NCI-H526 (cell line): Measurements from ENCODE around the gene GAREM2.

Experiments
- DNase-seq, 2 experiments: peaks; one replicate each; lab custom pipeline; 2025; lab: John Stamatoyannopoulos, UW

Gene GAREM2

GRCh38 chr2:26187537-26188104 lies 14.7 kb downstream of the GAREM2 start:
- peak in 1 of 2 experiments; percentile 4 for DNase-seq

DNA sequence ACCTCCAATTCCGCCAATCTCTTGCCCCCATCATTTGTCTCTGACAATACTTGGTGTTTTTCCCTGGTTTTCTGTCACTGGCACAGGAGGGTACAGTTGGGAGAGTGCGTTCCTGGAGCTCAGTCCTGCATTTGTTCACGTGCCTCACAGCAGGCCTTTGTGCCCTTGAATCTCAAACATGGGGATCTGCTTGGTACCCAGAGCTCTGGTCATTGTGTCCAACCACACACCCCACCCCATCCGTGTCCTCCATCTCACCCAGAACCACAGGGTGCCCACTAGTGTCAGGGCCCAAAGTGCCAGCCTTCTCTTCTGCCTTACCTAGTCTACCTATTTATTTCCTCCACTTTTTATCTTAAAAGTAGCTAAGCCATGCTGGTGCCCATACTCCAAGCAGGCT lies 16.2 kb downstream of the GAREM2 start:
- DNase-seq = no peak

DNA sequence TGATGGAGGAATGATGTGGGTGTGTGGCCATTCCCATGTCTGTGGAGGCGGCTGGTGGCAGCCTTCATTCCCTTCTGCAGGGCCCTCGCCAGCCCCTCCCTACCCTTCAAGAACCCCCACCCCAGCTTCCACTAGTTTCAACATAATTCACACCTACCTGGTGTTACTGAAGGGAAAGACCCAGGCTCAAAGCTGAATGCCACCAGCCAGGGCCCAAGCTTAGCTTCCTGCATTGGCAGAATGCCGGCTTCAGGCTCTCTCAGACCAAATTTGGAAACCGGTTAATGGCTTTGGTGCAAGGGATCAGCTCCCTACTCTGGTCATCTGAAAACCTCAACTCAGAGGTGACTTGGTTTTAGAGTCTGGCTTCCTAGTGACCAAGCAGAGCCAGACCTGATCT lies 16.9 kb downstream of the GAREM2 start:
- no peak for DNase-seq

DNA sequence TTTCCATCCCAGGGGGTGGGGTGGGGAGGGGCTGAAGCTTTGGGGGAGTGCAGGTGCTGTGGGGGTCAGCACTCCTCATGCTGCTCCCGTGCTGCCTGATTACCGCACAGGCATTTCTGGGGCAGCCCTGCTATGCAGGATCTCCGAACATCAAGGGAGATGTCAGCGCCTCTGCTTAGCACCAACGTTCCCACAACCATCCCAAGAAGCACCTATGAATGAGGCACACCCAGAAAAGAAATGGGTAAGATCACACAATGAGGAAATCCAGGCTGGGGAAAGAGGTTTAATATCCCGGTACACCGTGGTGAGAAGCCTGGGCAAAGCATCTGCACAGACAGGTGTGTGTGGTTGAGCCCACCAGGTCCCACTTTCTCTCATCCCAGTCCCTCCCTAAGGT lies 17.5 kb downstream of the GAREM2 start:
- DNase-seq = no peak

GRCh38 chr2:26191316-26192159 lies 18.6 kb downstream of the GAREM2 start:
- DNase-seq = no peak

DNA sequence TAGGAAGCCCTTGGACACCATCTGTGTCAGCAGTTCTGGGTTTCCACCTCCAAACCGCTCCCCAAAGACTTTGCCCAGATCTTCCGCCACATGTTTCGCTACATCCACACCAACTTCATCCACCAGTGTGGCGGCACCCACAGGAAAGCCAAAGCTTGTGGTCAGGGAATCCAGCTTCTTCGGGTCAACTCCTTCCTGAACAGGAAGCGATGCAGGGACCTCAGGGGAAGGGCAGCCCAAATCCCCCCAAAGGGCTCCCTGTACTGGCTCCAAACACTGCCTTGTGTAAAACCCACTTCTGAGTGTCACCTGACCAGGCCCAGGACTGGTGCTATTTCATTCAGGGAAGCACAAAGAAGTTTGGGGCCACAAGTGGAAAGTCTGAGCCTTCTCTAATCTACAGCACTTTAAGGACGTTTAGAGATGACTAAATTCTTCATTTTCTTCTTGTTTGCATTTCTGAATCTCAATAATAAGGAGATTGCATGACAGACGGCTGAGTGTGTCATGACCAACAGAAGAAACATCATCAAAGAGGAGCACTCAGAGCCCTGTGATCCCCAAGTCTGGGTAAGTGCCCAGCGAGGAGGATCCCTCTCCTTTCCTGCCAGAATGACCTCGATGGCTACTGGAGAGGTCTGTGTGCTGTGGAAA lies 20.8 kb downstream of the GAREM2 start:
- DNase-seq = no peak

GRCh38 chr2:26195040-26195984 lies 22.4 kb downstream of the GAREM2 start:
- peak in 1 of 2 experiments; percentile 29 for DNase-seq

DNA sequence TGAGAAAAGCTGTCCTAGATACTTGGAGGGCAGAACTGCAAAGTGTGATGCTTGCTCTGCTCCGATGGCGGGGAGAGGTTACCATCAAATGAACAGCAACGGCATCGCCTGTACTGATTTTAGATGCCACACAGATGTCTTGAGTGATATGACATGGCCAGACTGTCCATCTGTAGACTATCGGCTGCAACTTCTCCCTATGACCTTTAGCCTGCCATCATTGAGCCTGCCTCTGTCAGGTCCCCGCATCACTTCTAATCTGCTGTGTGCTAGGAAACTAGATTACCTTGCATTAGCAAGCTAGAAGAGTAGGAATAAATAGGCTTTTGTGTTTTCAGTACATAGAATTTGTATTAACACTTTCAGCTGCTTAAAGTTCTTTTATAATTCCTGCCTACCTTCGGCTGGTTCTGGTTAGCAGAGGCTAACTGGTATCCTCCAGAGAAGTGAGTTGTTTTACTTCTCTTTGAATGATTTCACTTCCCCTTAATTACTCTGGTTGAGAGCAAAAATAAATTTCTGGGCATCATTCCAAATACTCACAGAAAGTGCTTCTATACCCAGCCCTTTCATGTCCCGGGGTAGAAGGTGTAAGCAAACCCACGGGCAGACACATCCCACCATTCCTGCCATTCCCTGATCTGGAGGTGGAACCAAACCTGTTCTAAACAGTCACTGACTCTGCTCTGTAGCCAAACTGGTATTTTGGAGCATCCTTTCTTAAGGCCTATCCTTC lies 24.0 kb downstream of the GAREM2 start:
- DNase-seq = no peak

GRCh38 chr2:26197516-26197915 lies 24.6 kb downstream of the GAREM2 start:
- DNase-seq = no peak

GRCh38 chr2:26202981-26203490 lies 30.1 kb downstream of the GAREM2 start:
- no peak for DNase-seq

DNA sequence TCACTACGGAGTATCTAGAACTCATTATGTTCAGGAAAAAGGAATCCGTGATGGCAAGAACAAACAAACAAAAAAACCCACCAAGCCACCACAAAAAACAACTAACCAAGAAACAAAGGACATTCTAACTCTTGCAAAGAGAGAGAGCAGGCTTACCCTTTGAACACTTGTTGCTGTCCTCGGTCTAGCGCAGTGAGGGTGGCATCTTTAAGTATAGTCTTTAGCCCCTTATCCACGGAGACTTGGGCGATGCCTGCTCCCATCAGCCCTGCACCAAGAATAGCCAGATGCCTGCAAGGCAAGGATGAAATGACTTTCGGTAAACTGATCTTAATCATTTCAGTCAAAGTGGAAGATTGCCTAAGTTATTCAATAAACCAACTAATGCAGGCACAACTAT lies 31.0 kb downstream of the GAREM2 start:
- no peak for DNase-seq

DNA sequence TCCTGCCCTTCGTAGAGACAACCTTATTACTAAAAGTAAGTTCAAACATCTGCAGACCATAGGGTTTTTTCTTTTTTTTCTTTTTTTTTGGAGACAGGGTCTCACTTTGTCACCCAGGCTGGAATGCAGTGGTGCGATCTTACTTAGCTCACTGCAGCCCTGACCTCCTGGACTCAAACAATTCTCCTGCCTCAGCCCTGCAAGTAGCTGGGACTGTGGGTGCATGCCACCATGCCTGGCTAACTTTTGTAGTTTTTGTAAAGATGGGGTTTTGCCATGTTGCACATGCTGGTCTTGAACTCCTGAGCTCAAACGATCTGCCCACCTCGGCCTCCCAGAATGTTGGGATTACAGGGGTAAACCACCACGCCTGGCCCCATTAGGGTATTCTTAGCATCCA lies 39.1 kb downstream of the GAREM2 start:
- no peak for DNase-seq

GRCh38 chr2:26214759-26215158 lies 41.9 kb downstream of the GAREM2 start:
- no peak for DNase-seq

DNA sequence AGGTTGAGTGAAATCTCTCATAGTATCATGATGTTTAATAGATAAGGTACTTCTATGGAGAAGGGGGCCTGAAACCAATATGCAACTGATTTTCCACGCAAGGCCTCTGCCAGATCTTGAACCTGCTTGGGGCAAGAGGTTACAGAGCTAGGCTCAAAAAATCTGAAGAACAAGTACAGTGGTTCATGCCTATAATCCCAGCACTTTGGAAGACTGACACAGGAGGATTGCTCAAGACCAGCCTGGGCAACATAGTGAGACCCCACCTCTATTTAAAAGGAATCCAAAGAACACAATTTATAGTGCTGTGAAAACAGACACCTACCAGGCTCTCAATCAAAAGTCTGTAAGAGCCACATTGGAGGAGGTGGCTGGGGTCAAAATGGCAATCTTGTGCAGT lies 42.9 kb downstream of the GAREM2 start:
- DNase-seq = no peak

DNA sequence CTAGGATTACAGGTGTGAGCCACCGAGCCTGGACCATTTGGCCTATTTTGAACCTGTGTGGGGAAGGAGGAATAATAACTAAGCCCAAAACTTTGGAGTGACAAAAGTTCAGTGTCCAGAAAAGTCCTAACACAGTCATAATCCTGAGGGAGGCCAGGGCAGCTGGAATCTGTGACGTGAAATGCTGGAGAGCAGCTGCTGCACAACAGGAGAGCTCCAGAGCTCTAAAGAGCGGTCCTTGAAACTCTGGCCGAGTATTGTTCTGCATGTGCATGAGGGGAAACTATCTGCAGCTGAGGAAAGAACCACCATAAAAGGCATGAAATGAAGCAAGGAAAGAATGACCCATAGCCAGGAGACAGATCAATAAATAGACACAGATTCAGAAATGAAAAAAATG lies 43.7 kb downstream of the GAREM2 start:
- DNase-seq = no peak

- no peak for DNase-seq
Observed at GRCh38 chr2:26217720-26218119, 44.8 kb downstream of the GAREM2 start.

GRCh38 chr2:26223018-26223417 lies 50.1 kb downstream of the GAREM2 start:
- no peak for DNase-seq

DNA sequence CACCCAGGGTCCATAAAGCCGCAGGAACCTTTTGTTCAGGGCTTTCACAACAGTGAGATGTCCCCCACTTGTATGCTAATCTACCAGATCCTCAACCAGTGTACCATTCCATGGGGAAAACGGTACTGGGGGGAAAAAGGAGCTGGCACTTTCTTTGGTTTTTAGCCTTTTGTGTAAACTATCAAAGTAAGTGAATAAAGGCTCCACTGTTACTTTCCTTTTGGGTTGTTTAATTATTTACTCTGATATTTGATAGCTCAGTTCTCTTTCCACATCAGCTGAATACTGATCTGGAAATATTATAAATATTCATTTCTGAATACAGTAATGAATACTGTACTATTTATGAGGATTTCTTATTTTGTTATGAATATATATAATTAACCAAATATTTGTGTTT lies 51.2 kb downstream of the GAREM2 start:
- DNase-seq = no peak

GRCh38 chr2:26229595-26229994 lies 56.7 kb downstream of the GAREM2 start:
- no peak for DNase-seq

- DNase-seq = no peak
Observed at GRCh38 chr2:26230806-26231205, 57.9 kb downstream of the GAREM2 start.

DNA sequence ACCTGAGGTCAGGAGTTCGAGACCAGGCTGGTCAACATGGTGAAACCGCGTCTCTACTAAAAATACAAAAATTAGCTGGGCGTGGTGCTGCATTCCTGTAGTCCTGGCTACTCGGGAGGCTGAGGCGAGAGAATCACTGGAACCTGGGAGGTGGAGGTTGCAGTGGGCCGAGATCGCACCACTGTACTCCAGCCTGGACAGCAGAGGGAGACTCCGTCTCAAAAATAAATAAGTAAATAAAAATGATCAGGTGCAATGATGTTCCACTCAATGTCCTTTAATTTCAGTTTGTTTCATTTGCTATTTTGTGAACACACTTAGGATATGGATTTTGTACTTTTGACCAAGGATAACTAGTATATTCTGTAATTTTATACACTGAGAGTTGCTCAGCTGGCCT lies 62.2 kb downstream of the GAREM2 start:
- peak in 1 of 2 experiments; percentile 4 for DNase-seq
